NCI-H69 (cell line): Measurements from ENCODE around the gene TXNDC5.

Experiments
- DNase-seq: peaks from one replicate; lab custom pipeline; 2025; lab: John Stamatoyannopoulos, UW

The TXNDC5 gene

DNA sequence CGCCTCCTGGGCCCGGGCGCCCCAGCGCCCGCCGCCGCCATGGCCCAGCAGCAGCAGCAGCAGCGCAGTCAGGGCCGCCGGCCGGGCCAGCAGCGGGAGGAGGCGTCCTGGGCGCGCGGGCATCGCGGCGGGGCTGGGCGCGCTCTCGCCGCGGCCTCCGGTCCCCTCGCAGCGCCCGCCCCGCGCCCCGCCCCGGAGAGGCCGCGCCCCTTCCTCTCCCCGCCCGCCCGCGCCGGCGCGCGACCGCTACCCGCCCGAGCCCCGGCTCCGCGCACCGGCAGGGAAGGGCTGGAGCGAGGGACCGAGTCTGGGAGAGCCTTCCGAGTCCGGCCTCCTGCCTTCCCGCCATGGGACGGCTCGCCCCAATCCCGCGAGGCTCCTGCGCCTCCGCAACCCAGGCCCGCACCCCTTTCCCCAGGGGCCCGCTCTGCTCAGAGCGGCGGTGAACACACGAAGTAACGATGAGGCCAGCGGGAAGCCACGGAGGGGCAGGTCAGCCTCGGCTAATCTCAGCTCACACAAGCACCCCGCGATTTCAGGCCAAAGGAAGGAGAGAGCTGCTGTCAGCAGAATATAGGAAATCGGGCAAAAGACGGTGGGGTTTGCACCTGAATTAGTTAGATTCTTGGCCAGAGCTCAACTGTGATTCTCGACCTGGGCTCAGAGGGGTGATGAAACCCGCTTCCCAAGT, at the start of gene TXNDC5:
Gene TXNDC5 (minus strand): TSS at position 135 of the 691 bp plus-strand sequence. CDS start 12 bp downstream, at position 123.
- peak; percentile 95 for DNase-seq

- no peak for DNase-seq
Measured at GRCh38 chr6:7960141-7960540, 49.6 kb upstream of the TXNDC5 start.

DNA sequence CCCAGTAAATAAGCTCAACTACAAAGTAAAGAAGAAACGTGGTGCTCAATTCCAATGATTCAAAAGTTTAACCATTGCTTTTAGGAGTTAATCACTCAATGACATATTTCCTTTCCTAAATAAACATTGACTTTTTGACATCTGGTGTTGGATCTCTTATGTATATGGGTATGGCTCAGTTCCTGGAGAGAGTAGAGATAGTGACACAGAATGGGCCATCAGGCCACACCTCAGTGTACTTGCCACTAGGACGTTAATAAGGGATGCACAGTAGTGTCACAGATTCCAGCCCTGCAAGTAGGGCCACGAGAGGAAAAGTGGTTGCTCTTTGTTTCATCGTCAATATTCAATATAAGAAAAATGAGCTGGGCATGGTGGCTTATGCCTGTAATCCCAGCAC, 48.9 kb upstream of the TXNDC5 start:
- DNase-seq = peak; percentile 8

- DNase-seq = no peak
Measured at GRCh38 chr6:7958464-7958863, 47.9 kb upstream of the TXNDC5 start.

DNA sequence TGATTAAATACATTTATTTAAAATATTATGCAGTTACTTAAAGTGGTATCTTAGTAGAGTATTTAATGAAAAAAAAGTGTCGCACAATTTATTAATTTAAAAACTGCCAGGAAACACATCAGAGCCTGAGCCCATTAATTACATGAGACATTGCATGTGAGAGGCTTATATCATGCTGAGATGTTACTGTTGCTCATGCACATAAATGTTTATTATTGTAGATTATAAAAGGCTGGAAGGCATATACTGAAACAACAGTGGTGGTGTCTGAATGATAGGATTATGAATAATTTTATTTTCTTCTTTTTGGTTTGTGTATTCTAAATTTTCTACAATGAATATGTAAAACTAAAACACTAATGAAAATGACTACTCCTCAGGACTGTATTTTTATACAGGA, 45.7 kb upstream of the TXNDC5 start:
- DNase-seq = no peak

GRCh38 chr6:7954477-7955200, 44.1 kb upstream of the TXNDC5 start:
- DNase-seq = no peak

DNA sequence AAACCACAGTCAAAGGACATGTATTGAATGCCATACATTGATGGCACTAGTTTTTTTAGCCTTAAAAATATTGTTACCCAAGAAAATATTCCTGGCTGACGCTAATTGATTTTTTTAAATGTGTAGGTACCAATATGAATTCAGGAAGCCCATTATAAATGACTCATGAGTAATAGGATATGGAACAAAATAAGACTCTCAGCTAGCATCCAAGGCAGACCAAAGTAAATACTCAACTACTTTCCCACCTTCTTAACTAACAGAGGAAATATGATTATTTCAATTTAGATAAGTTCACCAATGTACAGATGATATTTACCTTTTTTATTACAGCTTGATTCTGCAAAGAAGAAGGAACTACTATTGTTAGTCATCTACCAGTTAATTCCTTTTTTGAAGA, 43.2 kb upstream of the TXNDC5 start:
- DNase-seq = peak; percentile 41

- peak; percentile 58 for DNase-seq
Measured at GRCh38 chr6:7939864-7940228, 29.3 kb upstream of the TXNDC5 start.

GRCh38 chr6:7939184-7939863, 28.7 kb upstream of the TXNDC5 start:
- peak; percentile 42 for DNase-seq

GRCh38 chr6:7938562-7939183, 28.1 kb upstream of the TXNDC5 start:
- DNase-seq = no peak

DNA sequence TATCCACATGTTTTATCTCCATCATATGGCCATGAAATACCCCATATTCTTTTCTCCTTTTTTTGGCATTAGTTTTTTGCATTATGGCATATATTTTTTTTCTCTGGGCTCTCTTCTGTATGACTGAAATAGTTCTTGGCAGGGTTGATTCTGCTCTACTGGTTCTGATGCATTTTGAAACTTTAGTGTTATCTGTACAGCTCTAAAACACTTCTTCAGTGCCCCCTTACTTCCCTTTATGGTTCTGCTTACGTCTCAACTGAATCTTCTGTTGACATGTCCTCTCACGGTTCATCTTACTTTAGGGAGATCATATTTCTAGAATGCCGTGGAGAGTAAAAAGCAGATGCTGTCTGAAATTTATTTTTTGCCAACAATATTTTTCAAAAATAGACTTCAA, 23.2 kb upstream of the TXNDC5 start:
- DNase-seq = no peak

DNA sequence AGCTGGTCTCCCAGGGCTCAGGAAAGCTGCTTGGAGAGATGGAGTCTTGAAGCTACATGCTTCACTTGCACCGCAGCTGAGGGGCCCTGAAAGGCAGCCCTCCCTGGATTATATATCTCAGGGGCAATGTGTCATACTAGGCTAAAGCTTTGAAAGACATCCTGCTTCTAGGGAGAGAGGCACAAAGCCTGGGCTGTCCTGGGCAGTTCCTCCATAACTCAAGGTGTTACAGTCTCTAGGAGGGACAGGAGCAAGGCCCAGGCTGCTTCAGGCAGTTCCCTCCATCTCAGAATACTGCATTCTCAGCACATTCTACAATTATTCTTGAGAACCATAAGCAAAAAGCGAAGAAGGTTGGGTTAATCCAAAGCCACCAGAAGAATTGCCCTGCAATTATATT, 22.0 kb upstream of the TXNDC5 start:
- DNase-seq = no peak

GRCh38 chr6:7924867-7925266, 14.3 kb upstream of the TXNDC5 start:
- no peak for DNase-seq

- no peak for DNase-seq
Measured at GRCh38 chr6:7922596-7922995, 12.0 kb upstream of the TXNDC5 start.

DNA sequence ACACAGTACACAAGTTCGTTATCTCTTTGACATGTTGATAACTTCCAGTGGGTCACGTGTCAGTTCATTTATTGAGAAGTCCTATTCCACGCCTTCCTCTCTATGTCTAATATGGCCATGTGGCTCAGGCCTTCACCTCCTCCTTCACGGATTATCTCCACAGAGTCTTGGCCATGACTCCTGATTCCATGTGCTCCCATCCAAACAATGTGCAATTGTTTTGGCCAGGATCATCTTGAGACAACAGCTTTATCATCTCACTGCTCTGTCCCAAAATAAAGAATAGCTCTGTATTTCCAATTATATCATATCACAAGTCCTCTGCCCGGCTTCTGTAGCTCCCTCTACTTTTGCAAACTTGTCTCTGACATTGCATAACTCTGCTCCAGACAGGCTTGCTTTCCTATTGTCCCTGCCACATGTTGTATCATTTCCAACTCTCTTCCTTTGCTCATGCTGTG, 11.1 kb upstream of the TXNDC5 start:
- no peak for DNase-seq

DNA sequence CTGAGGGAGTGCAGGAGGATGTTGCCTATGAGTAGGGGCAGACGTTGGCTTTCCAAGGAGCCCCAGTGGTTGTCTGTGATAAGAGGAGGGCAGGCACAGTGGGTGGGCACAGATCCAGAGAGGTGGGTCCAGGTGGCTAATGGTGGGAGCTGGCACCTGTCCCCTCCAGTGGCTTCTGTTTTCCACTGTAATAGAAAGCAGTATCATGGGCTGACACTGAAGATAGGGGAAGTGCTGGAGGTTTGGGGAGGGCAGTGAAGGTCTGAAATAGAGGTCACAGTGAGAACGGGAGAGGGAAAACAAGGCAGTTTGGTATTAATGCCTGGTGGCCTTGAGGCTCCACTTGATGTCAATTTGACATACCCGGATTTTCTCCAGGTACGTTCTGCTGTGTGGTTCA, 10.5 kb upstream of the TXNDC5 start:
- no peak for DNase-seq

DNA sequence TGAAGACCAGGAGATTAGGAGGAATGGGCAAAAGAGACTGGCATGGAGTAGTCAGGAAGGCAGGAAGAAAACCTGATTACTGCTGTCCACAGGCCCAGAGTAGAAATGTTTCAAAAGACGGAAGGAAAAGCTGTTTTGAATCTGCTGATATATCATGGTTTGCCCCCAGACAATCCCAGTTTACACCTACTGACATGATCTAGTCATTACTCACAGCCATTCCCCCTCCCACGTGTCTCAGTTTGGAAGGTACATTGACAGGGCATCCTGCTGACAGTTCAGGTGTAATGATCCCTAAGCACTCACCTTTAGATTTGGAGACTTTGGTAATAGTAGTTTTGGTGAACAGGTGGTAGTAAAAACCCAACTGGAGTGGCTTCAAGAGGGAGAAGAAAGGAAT, 9.8 kb upstream of the TXNDC5 start:
- DNase-seq = peak; percentile 23

GRCh38 chr6:7919871-7920270, 9.3 kb upstream of the TXNDC5 start:
- no peak for DNase-seq

GRCh38 chr6:7918403-7918802, 7.8 kb upstream of the TXNDC5 start:
- DNase-seq = no peak

DNA sequence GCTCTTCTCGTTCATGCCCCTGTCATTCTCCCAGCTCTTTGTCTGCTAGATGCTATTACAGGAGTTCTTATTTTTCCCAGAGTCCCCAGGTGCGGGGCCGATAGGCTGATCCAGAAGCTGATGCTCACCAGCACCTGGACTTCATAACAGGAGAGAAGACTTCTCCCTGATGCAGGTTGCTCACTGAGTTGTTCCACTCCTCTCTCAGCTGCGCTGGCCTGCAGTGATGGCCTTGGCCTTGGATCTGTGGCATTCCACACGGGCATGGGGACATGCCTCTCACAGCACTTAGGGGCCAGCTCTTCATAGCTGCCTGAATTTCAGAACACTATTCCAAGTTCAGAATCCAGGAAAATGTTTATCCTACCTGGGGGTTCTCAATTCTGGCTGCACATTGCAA, 7.1 kb upstream of the TXNDC5 start:
- DNase-seq = no peak

GRCh38 chr6:7916959-7917358, 6.4 kb upstream of the TXNDC5 start:
- no peak for DNase-seq

DNA sequence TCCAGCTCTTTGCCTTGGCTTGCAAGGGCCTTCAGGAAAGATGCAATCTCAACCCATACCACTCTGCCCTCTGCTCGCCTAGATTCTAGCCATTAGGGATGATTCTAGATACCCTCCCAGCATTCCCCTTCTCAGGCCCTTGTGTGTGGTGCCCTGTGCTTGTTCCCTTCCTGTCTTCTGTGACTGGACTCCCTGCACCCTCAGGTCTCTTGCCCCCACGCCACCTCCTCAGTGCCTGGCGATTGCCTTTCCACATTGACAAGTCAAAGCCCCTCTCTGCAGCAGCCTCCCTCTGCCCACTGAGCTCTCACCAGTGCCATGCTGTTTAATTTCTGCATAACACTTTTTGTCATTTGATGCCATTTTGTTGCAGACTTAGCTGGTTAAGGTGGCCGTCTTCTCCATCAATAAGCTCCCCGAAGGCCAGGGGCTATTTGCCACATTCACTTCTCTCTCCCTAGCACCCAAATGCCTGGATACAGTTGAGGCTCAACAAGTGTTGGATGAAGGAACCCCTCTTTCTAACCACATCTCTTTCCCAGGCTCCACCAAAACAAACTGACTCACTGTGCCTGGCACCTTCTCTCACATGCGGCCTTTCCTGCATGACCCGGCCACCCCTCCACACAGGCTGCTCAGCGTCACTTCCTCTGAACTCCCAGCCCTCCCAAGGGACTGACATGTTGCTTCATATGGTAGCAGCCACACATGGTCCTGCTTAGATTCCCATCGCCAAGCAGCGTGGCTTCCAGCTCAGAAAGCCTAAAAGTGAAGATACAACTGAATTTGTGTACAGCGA, 4.6 kb upstream of the TXNDC5 start:
- DNase-seq = peak; percentile 49
